Measurements from ENCODE around the gene CS.
"Not testable (repeated sequence)": the region's sequence is repeated elsewhere in the genome, so short reads cannot be mapped to it uniquely, and the experiment has no call there.

DNA sequence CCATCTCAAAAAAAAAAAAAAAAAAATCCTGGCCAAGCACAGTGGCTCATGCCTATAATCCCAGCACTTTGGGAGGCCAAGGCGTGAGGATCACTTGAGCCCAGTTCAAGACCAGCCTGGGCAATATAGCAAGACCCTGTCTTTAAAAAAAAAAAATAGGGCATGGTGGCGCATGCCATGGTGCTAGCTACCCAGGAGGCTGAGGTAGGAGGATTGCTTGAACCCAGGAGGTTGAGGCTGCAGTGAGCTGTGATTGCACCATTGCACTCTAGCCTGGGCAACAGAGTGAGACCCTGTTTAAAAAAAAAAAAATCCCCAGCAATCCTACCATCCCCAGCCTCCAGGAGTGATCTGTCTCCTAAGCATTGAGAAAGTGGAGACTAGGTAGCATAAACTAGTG is 42.2 kb upstream of the CS start:
- TF ChIP-seq, protein P1, sequence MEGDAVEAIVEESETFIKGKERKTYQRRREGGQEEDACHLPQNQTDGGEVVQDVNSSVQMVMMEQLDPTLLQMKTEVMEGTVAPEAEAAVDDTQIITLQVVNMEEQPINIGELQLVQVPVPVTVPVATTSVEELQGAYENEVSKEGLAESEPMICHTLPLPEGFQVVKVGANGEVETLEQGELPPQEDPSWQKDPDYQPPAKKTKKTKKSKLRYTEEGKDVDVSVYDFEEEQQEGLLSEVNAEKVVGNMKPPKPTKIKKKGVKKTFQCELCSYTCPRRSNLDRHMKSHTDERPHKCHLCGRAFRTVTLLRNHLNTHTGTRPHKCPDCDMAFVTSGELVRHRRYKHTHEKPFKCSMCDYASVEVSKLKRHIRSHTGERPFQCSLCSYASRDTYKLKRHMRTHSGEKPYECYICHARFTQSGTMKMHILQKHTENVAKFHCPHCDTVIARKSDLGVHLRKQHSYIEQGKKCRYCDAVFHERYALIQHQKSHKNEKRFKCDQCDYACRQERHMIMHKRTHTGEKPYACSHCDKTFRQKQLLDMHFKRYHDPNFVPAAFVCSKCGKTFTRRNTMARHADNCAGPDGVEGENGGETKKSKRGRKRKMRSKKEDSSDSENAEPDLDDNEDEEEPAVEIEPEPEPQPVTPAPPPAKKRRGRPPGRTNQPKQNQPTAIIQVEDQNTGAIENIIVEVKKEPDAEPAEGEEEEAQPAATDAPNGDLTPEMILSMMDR (conservative IDR thresholded peaks at IDR 0.05; ENCODE audit: low read depth, low read length): not testable (repeated sequence)
- not testable (repeated sequence) for TF ChIP-seq USF2 (IDR thresholded peaks at IDR 0.05; ENCODE audit: low read depth, low read length); RFX5 (IDR thresholded peaks at IDR 0.05; ENCODE audit: low read depth, low read length); RAD21 (IDR thresholded peaks at IDR 0.05; ENCODE audit: low read length); POLR2A (IDR thresholded peaks at IDR 0.05; ENCODE audit: low read depth, low read length); SMC3 (IDR thresholded peaks at IDR 0.05; ENCODE audit: low read depth, low read length); CHD1 (IDR thresholded peaks at IDR 0.05; ENCODE audit: low read depth, low read length)
